Sigmoid colon (tissue), 7 donors: ENCODE results near the gene KRTAP9-1. TPM values are rescaled to one million over a fixed set of nuclear protein-coding genes. Genes with fewer than 3 reads are reported as not detected.
"Not testable (repeated sequence)": the region's sequence is repeated elsewhere in the genome, so short reads cannot be mapped to it uniquely, and the experiment has no call there.

Experiments used
- DNase-seq: peaks from one replicate; pipeline ENCODE4 v3.0.0-alpha.2; 2019
- H3K27ac ChIP-seq, 4 donors: fragments of 200-600 bp; sonication (generic); one replicate each; pipeline ENCODE4 v1.5.1; 2016 to 2019; ENCODE audit warnings: mild to moderate bottlenecking in 1 of 4
- H3K27me3 ChIP-seq, 3 donors: fragments of 200-600 bp; sonication (generic); one replicate each; pipeline ENCODE4 v1.5.1; 2019; ENCODE audit warnings: mild to moderate bottlenecking in 1 of 3
- H3K36me3 ChIP-seq, 4 donors: fragments of 200-600 bp; sonication (generic); one replicate each; pipeline ENCODE4 v1.5.1; 2016 to 2019
- H3K4me1 ChIP-seq, 4 donors: fragments of 200-600 bp; sonication (generic); one replicate each; pipeline ENCODE4 v1.5.1; 2017 to 2019
- H3K4me3 ChIP-seq, 4 donors: fragments of 200-600 bp; sonication (generic); one replicate each; pipeline ENCODE4 v1.5.1; 2017 to 2019; ENCODE audit warnings: mild to moderate bottlenecking in 2 of 4, moderate library complexity in 1 of 4
- H3K9me3 ChIP-seq, 4 donors: fragments of 200-600 bp in 3 of 4; sonication (generic) in 3 of 4; one replicate each; pipeline versions ENCODE4 v1.5.1 to v1.6.1; 2013 to 2019
- CTCF ChIP-seq, 4 experiments: fragments of 450-650 bp in 3 of 4; fragments of 200-600 bp in 1 of 4; IDR thresholded peaks; one replicate each; pipeline ENCODE4 v1.5.1; 2016 to 2019; ENCODE audit warnings: antibody characterized with exemption in 4 of 4, mild to moderate bottlenecking in 3 of 4, moderate library complexity in 2 of 4
- EP300 ChIP-seq, 4 donors: sonication (generic); formaldehyde crosslinking; IDR thresholded peaks; one replicate each; pipeline ENCODE4 v1.6.1; 2017; ENCODE audit warnings: antibody characterized with exemption in 4 of 4
- POLR2A ChIP-seq, 2 donors: fragments of 450-650 bp; IDR thresholded peaks; one replicate each; pipeline ENCODE4 v1.6.1; 2016; ENCODE audit warnings: antibody characterized with exemption in 2 of 2, mild to moderate bottlenecking in 2 of 2, moderate library complexity in 2 of 2
- POLR2AphosphoS5 ChIP-seq, 4 donors: sonication (generic); formaldehyde crosslinking; IDR thresholded peaks; one replicate each; pipeline ENCODE4 v1.6.1; 2017; ENCODE audit warnings: antibody characterized with exemption in 4 of 4
- WGBS, 2 donors: extraction: QIAGEN DNeasy Blood & Tissue Kit; methylation state at CpG; one replicate each; pipeline ENCODE4 v1.1.7; 2013; 5-methylcytosine and 5-hydroxymethylcytosine counted together
- intact Hi-C: fragments of 100-400 bp; cut with DNase I; formaldehyde crosslinking; loops from one replicate; pipeline ENCODE4 v1.15.1; 2023
- polyA plus RNA-seq, 3 donors: library from polyadenylated mRNA; stranded (reverse); fragments of 200-250 nt; gene quantifications; one replicate each; pipeline ENCODE4 v1.2.3, GENCODE V29; 2013
- total RNA-seq, 4 donors: library from RNA; depleted of rRNA; stranded (reverse); fragments of >200 nt; gene quantifications; one replicate each; pipeline ENCODE4 v1.1.0, GENCODE V29; 2016
- donor health status: healthy with polysubstance abuse.
- donor health status: Bipolar disorder and iron deficiency.
- donor health status: healthy.

Gene KRTAP9-1
- total and polyA plus RNA-seq, 7 donors, result not detected

DNA sequence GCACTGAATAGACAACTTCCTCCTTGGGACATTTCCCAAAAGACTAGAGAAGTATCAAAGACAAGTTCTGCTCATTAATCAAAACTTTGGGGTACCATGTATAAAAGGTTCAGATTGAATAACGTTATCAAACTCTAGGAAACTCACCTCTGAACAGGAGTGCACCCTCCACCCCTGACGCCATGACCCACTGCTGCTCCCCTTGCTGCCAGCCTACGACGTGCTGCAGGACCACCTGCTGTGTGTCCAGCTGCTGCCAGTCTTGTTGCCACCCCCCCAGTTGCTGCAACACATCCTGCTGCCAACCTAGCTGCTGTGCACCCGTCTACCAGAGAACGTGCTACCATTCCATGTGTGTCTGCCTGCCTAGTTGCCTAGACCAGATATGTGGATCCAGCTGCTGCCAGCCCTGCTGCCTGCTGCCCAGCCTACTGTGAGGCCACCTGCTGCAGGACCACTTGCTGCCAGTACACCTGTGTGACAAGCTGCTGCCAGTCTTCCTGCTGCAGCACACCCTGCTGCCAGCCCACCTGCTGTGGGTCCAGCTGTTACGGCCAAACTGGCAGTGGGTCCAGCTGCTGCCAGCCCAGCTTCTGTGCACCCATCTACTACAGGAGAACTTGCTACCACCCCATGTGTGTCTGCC, 23.0 kb downstream of the KRTAP9-1 start:
- H3K4me3 ChIP-seq, result no peak overlapping the region
- peaks cover 0 to 4% (median 4%) of the 10 kb centered on the region in 3 donors for H3K27me3 ChIP-seq
- H3K36me3 ChIP-seq, result no peaks in the 10 kb centered on the region
- TF ChIP-seq CTCF (IDR thresholded peaks at IDR 0.05) (no peak), POLR2A (IDR thresholded peaks at IDR 0.05) (no peak), EP300 (IDR thresholded peaks at IDR 0.05) (no peak), POLR2AphosphoS5 (IDR thresholded peaks at IDR 0.05) (no peak)
- no peak overlapping the region for H3K27ac ChIP-seq
- WGBS, 2 donors, result 51 to 77% methylated on average over 7 of the region's 7 CpGs
- no peaks in the 10 kb centered on the region for H3K9me3 ChIP-seq
- H3K4me1 ChIP-seq, result no peaks in the 10 kb centered on the region
- DNase-seq, result no peak
- intact Hi-C loops, result no loop called here

GRCh38 chr17:41215681-41216080, 26.0 kb downstream of the KRTAP9-1 start:
- 80 to 82% methylated on average over 1 of the region's 1 CpG for WGBS, 2 donors
- Histone ChIP-seq H3K36me3 (no peaks in the 10 kb centered on the region), H3K4me1 (no peaks in the 10 kb centered on the region), H3K4me3 (no peak overlapping the region), H3K27ac (no peak overlapping the region), H3K9me3 (no peaks in the 10 kb centered on the region), H3K27me3 (peaks cover 0 to 4% (median 4%) of the 10 kb centered on the region in 3 donors)
- intact Hi-C loops, result no loop called here
- no peak for TF ChIP-seq EP300 (IDR thresholded peaks at IDR 0.05)
- TF ChIP-seq POLR2A (IDR thresholded peaks at IDR 0.05), result no peak
- TF ChIP-seq CTCF (IDR thresholded peaks at IDR 0.05), result no peak
- TF ChIP-seq POLR2AphosphoS5 (IDR thresholded peaks at IDR 0.05), result no peak
- no peak for DNase-seq

GRCh38 chr17:41223821-41224220, 34.1 kb downstream of the KRTAP9-1 start:
- no peak overlapping the region for H3K4me3 ChIP-seq
- no peaks in the 10 kb centered on the region for H3K4me1 ChIP-seq
- TF ChIP-seq EP300 (IDR thresholded peaks at IDR 0.05), result no peak
- TF ChIP-seq POLR2AphosphoS5 (IDR thresholded peaks at IDR 0.05), result no peak
- no peak for TF ChIP-seq POLR2A (IDR thresholded peaks at IDR 0.05)
- TF ChIP-seq CTCF (IDR thresholded peaks at IDR 0.05), result no peak
- WGBS, 2 donors, result 73 to 76% methylated on average over 2 of the region's 2 CpGs
- H3K27me3 ChIP-seq, result no peaks in the 10 kb centered on the region
- no peak overlapping the region for H3K27ac ChIP-seq
- no peaks in the 10 kb centered on the region for H3K9me3 ChIP-seq
- no peak for DNase-seq
- intact Hi-C loops, result no loop called here
- no peaks in the 10 kb centered on the region for H3K36me3 ChIP-seq

DNA sequence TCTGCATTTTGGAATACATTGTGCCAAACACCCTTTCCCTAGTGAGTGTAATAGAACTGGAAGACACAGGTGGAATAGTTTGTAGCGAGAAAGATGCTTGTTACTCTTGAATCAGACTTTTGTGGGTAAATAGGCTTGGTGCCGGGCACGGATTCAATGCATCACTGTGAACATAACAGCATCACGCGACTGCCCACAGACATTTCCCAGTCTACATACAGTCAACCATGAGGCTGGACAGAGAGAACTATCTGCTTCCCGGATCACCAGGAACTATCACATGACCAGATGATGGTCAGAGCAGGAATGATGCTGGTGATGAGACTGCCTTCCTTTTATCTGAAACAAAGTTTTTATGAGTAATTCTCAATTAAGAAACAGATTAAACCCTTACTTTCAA, 36.4 kb downstream of the KRTAP9-1 start:
- no peaks in the 10 kb centered on the region for H3K9me3 ChIP-seq
- H3K4me3 ChIP-seq, result no peak overlapping the region
- H3K27me3 ChIP-seq, result no peaks in the 10 kb centered on the region
- no peaks in the 10 kb centered on the region for H3K36me3 ChIP-seq
- 87 to 93% methylated on average over 6 of the region's 6 CpGs for WGBS, 2 donors
- intact Hi-C loops, result no loop called here
- TF ChIP-seq POLR2A (IDR thresholded peaks at IDR 0.05) (no peak), POLR2AphosphoS5 (IDR thresholded peaks at IDR 0.05) (no peak), EP300 (IDR thresholded peaks at IDR 0.05) (no peak), CTCF (IDR thresholded peaks at IDR 0.05) (no peak)
- no peak for DNase-seq
- H3K27ac ChIP-seq, result no peak overlapping the region
- no peaks in the 10 kb centered on the region for H3K4me1 ChIP-seq

GRCh38 chr17:41226598-41227095, 37.0 kb downstream of the KRTAP9-1 start, which contains the start of gene KRTAP9-2:
KRTAP9-2 (plus strand) TSS chr17:41226648; CDS start chr17:41226655, 7 bp downstream.
- DNase-seq, H3K27me3 ChIP-seq, intact Hi-C loops: not testable (repeated sequence)

More at GRCh38 chr17:41226598-41227095, 37.0 kb downstream of the KRTAP9-1 start, which contains the start of gene KRTAP9-2:
- 59 to 70% methylated on average over 3 to 4 of the region's 4 CpGs for WGBS, 2 donors
- H3K4me3 ChIP-seq, H3K27ac ChIP-seq, H3K36me3 ChIP-seq, H3K9me3 ChIP-seq, H3K4me1 ChIP-seq: not testable (repeated sequence)
